Measurements from ENCODE around the gene ISG15. TPM values are rescaled to one million over a fixed set of nuclear protein-coding genes. Genes with fewer than 3 reads are reported as not detected.
"Not testable (repeated sequence)": the region's sequence is repeated elsewhere in the genome, so short reads cannot be mapped to it uniquely, and the experiment has no call there.

The ISG15 gene
- polyA plus RNA-seq, 1 donor: 8.9 TPM

DNA sequence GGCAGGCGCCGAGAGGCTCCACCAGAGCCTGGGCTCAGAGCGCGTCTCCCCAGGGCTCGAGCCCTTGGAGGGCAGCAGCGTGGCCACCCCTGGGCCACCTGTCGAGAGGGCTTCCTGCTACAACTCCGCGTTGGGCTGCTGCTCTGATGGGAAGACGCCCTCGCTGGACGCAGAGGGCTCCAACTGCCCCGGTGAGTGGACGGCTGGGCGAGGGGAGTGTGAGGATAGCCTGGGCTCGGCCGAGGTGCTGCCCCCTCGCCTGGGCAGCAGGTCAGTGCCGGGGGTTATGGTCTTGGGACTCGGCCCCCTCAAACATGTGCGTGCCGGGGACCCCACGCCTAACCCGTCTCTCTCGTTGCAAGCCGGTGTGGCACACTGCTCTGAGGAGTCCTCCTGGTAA, 33.5 kb downstream of the ISG15 start:
- no peak for DNase-seq

DNA sequence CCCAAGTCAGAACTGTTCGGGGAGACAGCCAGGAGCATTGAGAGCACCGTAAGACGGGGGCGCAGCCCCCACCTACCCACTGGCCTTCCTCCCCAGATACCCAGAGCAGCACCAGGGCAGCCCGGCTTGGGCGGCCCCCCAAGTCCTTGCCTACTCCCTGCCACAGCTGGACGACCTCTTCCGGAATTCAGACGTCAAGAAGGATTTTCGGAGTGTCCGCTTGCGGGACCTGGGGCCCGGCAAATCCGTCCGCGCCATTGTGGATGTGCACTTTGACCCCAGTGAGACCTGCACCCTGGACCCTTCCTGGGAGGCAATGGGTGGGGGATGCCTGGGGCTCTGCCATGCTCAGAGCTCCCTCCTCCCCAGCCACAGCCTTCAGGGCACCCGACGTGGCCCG, 34.1 kb downstream of the ISG15 start:
- DNase-seq: no peak

DNA sequence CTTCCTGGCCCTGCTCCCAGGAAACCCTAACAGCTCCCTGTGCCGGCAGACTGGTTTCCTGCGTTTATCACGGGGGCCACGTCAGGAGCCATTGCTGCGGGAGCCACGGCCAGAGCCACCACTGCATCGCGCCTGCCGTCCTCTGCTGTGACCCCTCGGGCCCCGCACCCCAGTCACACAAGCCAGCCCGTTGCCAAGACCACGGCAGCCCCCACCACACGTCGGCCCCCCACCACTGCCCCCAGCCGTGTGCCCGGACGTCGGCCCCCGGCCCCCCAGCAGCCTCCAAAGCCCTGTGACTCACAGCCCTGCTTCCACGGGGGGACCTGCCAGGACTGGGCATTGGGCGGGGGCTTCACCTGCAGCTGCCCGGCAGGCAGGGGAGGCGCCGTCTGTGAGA, 34.7 kb downstream of the ISG15 start:
- DNase-seq: no peak

DNA sequence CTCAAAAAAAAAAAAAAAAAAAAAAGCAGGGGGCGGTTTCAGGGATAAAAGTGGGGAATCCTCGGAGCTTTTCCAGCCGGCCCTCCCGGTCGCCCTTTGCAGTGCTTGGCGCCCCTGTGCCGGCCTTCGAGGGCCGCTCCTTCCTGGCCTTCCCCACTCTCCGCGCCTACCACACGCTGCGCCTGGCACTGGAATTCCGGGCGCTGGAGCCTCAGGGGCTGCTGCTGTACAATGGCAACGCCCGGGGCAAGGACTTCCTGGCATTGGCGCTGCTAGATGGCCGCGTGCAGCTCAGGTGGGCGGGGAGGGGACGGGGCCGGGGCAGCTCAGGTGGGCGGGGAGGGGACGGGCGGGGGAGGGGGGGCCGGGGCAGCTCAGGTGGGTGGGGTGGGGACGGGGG, 35.5 kb downstream of the ISG15 start:
- no peak for DNase-seq

DNA sequence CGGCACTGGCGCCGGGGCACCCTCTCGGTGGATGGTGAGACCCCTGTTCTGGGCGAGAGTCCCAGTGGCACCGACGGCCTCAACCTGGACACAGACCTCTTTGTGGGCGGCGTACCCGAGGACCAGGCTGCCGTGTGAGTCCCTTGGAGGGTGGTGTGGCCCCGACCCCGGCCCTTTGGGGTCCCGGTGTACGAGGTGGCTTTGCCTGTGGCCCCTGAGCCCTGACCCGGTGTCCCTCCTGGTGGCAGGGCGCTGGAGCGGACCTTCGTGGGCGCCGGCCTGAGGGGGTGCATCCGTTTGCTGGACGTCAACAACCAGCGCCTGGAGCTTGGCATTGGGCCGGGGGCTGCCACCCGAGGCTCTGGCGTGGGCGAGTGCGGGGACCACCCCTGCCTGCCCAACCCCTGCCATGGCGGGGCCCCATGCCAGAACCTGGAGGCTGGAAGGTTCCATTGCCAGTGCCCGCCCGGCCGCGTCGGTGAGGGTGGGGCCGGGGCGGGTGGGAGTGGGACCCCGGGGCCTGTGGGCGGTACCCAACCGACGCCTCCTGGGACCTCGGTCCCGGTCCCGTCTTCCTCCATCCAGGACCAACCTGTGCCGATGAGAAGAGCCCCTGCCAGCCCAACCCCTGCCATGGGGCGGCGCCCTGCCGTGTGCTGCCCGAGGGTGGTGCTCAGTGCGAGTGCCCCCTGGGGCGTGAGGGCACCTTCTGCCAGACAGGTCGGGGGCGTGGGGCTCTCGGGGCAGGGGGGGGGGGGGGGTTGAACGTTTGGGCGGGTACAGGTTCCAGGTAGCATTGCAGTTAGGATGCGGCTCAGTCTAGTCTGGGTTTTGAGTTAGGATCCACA, 36.2 kb downstream of the ISG15 start:
- DNase-seq: no peak

DNA sequence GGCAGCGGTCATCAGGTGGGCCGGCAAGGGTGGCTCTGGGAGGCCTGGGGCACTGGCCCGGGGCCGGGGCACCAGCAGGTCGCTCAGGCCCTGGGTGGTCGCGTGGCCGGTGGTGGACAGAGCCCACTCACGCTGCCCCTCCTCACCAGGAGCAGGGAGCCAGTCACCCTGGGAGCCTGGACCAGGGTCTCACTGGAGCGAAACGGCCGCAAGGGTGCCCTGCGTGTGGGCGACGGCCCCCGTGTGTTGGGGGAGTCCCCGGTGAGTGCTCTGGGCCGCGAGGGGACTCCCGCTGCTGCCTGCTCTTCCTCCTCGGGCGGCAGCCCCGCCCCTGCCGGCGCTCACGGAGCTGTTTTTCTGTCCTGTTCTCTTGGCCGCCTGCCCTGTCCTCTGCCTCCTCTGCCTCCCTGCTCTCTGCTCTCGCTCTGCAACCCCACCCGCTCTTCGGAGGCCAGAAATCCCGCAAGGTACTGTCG, 37.3 kb downstream of the ISG15 start:
- no peak for DNase-seq

DNA sequence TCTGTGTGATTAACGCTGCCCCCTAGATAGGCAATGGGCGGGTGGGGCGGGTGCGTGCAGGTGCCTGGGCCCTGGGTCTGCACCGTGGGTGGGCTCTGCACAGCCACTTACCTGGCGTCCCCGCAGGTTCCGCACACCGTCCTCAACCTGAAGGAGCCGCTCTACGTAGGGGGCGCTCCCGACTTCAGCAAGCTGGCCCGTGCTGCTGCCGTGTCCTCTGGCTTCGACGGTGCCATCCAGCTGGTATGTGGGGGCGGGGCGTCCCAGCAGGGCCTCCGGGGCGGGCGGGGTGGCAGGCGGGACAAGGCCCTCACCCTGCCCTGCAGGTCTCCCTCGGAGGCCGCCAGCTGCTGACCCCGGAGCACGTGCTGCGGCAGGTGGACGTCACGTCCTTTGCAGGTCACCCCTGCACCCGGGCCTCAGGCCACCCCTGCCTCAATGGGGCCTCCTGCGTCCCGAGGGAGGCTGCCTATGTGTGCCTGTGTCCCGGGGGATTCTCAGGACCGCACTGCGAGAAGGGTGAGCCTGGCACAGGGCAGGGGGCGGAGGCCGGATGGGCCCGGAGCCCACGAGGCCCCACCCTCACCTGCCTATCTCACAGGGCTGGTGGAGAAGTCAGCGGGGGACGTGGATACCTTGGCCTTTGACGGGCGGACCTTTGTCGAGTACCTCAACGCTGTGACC, 38.0 kb downstream of the ISG15 start:
- no peak for DNase-seq

DNA sequence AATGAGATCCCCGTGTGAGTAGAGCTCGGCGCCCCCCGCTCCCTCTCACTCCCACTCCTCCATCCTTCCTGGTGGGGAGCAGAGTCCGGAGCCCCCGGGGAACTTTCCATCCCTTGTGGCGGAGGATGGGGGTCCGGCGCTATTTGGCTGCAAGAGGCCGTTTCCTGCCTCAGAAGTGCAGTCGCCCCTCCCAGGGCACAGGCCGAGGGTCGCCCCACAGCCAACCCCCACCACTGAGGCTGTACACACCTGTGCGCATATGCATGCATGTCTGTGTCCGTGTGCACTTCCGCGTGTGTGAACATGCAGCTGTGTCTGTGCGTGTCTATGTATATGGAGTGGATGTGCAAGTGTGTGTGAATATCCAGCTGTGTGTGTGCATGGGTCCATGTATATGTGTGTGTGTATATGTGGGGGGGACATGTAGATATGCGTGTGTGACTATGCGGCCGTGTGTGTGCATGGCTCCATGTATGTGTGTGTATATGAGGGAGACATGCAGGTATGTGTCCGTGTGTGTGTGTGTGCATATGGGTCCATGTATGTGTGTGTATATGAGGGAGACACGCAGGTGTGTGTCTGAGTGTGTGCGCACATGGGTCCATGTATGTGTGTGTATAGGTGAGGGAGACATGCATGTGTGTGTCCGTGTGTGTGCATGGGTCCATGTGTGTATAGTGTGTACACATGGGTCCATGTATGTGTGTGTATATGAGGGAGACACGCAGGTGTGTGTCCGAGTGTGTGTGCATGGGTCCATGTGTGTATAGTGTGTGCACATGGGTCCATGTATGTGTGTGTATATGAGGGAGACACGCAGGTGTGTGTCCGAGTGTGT, 38.9 kb downstream of the ISG15 start:
- DNase-seq: no peak

DNA sequence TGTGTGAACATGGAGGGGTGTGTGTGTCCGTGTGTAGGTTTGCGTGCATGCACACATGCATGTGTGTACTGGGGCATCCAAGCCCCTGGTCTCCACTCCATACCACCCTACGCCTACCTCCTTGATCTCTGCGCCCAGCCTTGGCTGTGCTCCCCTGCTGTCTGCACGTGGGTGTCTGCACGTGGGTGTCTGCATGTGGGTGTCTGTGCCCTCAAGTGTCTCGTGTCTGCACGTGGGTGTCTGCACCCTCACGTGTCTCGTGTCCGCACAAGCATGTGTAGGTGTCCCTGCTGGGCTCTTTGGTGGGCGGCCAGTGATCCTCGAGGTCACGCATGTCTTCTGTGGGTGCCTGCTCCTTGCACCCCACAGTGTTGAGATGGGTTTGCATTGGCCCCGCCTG, 39.7 kb downstream of the ISG15 start:
- DNase-seq: no peak

DNA sequence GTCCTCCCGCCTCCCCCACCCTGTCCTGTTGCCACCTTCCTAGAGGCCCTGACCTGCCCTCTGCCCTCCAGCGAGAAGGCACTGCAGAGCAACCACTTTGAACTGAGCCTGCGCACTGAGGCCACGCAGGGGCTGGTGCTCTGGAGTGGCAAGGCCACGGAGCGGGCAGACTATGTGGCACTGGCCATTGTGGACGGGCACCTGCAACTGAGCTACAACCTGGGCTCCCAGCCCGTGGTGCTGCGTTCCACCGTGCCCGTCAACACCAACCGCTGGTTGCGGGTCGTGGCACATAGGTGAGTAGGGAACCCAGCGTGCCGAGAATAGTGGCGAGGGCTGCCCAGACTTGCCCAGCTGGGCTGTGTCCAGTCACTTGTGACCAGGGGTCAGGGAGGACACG, 40.4 kb downstream of the ISG15 start:
- DNase-seq: no peak

DNA sequence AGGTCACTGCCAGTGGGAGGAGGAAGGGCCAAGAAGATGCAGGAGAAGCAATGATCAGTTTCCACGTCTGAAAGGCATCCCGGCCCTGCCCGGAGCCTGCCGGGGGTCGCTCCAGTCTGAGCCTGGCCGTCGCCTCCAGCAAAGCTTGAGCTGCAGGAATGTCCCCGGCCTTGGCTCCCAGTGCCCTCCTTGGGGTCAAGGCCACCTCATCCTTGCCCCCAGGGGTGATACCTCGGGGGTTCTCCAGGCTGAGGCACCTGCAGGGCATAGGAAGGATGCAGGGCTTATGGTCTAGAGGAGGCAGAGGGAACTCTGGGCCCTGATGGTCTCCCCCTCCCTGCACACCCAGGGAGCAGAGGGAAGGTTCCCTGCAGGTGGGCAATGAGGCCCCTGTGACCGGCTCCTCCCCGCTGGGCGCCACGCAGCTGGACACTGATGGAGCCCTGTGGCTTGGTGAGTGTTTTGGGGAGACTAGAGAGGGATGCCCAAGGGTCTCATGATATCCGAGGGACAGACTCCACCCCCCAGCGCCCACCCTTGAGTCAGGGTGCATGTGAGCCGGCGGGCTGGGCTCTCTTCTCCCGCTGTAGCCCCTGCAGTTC, 40.9 kb downstream of the ISG15 start:
- no peak for DNase-seq

DNA sequence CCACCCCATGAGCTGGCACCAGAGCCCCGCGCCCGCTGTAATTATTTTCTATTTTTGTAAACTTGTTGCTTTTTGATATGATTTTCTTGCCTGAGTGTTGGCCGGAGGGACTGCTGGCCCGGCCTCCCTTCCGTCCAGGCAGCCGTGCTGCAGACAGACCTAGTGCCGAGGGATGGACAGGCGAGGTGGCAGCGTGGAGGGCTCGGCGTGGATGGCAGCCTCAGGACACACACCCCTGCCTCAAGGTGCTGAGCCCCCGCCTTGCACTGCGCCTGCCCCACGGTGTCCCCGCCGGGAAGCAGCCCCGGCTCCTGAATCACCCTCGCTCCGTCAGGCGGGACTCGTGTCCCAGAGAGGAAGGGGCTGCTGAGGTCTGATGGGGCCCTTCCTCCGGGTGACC, 41.7 kb downstream of the ISG15 start:
- DNase-seq: no peak

DNA sequence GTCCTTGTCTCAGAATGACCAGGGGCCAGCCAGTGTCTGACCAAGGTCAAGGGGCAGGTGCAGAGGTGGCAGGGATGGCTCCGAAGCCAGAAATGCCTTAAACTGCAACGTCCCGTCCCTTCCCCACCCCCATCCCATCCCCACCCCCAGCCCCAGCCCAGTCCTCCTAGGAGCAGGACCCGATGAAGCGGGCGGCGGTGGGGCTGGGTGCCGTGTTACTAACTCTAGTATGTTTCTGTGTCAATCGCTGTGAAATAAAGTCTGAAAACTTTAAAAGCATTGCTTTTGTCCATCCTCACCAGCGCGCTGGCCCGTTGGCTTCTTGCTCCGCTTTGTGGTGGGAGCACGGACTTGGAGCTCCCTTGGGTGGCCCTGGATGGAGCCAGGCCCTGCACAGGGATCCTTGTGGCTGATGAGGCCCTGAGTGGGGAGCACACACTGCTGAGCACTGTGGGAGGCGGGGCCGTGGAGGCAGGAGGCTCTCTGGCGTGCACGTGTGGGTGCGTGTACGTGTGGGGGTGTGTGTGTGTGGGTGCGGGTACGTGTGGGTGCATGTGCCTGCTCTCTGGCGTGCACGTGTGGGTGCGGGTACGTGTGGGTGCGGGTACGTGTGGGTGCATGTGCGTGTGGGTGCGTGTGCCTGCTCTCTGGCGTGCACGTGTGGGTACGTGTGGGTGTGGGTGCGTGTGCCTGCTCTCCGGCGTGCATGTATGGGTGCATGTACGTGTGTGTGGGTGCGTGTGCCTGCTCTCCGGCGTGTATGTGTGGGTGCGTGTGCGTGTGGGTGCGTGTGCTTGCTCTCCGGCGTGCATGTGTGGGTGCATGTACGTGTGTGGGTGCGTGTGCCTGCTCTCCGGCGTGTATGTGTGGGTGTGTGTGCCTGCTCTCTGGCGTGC, 42.8 kb downstream of the ISG15 start:
- DNase-seq: no peak

DNA sequence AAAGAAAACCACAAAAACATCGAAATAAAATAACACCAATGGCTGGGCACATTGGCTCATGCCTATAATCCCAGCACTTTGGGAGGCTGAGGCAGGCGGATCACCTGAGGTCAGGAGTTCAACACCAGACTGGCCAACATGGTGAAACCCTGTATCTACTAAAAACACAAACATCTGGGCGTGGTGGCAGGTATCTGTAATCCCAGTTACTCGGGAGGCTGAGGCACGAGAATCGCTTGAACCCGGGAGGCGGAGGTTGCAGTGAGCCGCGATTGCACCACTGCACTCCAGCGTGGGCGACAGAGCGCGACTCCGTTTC, 44.4 kb downstream of the ISG15 start:
- not testable (repeated sequence) for DNase-seq

DNA sequence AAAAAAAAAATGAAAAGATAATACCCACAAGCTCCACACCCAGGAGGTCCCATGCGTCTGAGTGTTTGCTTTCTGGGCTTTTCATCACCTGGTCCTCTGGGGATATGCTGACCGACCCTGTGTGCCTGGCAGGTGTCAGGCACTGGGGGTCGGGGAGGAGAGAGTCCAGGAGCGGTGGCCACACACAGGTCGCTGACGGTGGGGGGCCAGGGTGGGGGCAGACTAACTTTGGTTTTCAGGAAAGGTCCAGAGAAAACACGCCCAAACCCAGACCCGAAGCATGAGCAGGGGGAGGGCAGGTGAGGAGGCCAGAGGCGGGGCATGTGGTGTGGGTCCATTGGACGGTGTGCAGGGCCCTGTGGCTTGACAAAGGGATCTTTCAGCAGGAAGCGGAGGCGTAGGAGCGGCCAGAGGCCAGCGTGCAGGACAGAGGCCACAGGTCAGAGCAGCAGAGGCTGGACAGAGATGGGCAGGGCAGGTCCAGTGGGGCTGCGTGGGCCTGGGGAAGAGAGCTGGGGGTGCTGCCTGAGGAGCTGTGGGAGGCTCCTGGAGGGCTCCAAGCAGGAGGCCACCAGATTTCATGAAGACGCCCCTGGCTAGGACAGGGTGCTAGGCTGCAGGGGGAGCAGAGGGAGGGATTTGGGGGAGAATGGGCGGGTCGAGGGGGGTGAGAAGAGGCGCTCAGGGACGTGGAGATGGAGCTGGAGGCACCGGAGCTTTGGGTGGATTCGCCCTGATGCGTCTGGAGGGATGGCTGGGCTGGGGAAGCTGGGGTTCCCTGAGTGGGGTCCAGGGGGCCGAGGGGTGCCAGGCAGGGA, 45.0 kb downstream of the ISG15 start:
- no peak for DNase-seq

DNA sequence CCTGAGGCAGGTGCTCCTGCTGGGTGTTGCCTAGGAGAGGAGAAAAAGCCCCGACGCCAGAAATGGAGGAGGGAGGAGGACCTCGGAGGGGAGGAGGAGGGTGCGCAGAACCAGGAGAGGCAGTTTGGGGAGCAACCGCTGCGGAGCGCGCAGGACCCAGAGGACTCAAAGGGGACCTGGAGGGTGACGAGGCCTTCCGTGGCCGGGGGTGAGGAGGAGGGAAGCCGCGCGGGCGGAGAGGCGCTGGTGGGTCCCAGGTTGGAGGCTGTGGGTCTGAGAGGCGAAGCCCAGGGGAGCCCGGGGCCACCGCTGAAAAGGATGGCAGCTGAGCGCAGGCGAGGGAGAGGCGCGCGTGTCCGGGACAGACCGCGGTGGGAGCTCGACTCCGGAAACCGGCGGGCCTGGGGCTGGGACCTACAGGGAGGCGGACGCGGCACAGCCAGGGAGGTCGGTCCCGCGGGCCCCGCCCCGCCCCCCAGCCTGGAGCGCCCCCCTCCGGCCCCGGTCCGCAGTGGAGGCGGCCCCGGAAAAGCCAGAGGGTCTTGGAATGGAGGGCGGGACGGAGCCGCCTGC, 45.7 kb downstream of the ISG15 start:
- DNase-seq: no peak

DNA sequence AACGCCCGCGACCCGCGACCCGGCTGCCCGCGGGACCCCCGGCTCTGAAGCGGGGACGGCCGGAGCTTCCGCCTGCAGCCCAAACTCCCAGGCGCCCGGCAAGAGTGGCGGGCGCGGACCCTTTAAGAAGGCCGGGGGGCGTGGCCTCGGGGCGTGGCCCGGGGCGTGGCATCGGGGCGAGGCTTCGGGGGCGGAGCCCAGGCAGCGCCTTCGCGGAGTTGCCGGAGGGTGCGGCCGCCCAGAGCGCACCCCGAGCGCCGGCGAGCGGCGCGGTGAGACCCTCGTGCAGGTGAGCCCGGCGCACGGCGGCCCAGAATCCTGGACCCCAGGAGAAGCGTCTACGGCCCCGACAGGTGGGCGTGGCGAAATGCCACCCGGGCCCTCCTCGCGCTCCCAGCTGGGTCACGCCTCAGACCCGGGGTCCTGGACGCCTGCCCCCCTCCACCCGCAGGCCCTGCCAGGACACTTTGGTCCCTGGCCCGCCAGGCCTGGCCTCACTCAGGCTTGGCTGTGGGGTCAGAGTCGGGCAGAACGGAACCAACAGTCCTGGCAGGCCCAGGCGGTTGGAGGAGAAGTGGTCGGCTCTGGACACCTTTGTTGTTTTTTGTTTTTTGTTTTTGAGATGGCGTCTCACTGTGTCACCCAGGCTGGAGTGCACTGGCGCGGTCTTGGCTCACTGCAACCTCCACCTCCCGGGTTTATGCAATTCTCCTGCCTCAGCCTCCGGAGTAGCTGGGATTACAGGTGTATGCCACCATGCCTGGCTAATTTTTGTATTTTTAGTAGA, 46.4 kb downstream of the ISG15 start:
- peak; percentile 58 for DNase-seq

DNA sequence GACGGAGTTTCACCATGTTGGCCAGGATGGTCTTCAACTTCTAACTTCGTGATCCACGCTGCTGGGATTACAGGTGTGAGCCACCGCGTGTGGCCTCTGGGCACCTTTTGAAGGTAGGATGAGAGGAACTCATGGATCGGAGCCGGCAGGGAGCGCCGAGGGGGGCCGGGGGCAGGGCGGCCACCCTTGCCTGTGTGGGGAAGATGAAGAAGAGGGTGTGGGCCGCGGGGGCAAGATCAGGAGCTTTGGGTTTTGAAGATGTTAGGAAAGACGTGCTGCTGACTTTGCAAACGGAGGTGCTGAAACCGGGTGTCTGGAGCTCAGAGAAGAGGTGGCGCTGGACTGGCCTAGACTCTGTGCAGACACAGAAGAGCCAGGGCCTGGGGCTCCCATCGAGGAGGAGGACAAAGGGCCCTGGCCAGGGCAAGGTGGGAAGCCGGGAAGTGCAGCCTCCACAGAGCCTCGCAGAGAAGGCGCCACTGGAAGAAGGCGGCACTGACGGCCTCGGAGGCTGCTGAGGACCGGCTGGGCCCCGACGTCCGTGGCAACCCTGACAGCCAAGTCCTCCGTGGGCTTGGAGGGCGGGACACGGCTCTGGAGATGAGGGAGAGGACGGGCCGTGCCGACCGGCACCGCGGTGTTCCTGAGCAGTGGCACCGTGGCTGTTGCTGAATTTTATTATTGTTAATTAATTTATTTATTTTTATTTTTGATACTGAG, 47.1 kb downstream of the ISG15 start:
- DNase-seq: no peak

Measured in hindlimb muscle (tissue), 1 donor.